Measurements from ENCODE around the gene SNX1. TPM values are rescaled to one million over a fixed set of nuclear protein-coding genes. Genes with fewer than 3 reads are reported as not detected.
"Not testable (repeated sequence)": the region's sequence is repeated elsewhere in the genome, so short reads cannot be mapped to it uniquely, and the experiment has no call there.

The SNX1 gene
- total RNA-seq, 2 donors from 2014 or later = 54.5 to 63.0 TPM

DNA sequence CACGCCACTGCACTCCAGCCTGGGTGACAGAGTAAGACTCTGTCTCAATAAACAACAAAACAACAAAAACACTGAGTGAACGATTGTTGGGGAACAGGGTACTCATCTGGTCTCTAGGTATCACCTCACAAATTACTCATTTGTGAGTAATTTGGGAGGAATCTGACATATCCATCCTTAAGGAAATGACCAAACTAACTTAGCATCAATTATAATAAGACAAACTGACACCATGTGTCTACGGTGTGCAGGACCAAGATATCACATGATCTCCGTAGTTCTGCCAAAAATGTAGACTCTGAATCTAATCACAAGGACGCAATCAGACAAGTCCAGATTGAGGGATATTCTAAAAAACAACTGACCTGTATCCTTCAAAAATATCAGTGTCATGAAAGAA lies 37.5 kb upstream of the SNX1 start:
- Histone ChIP-seq H3K4me3 (ENCODE audit: low read length) (no peak overlapping the region), H3K9me3 (ENCODE audit: control insufficient read depth, low read length) (peaks cover 3% of the 10 kb centered on the region), H3K36me3 (ENCODE audit: control insufficient read depth, insufficient read depth, low read length) (no peaks in the 10 kb centered on the region), H3K27ac (ENCODE audit: low read depth, low read length) (no peak overlapping the region), H3K4me1 (ENCODE audit: control insufficient read depth, insufficient read depth, low read length) (no peaks in the 10 kb centered on the region), H3K27me3 (ENCODE audit: control insufficient read depth, insufficient read depth, low read length, poor library complexity, severe bottlenecking) (no peaks in the 10 kb centered on the region), H3K9ac (ENCODE audit: extremely low read depth, low read length, poor library complexity, severe bottlenecking) (no peak overlapping the region)
- 88 to 100% methylated on average over 3 to 5 of the region's 5 CpGs for WGBS, 2 experiments (ENCODE audit: insufficient coverage in 1 of 2, insufficient read length in 1 of 2)
- Mint-ChIP-seq H3K27me3 (ENCODE audit: insufficient read depth) (no peaks in the 10 kb centered on the region), H3K36me3 (ENCODE audit: low read depth) (no peaks in the 10 kb centered on the region), H3K4me1 (no peaks in the 10 kb centered on the region), H3K27ac (no peak overlapping the region), H3K4me3 (no peak overlapping the region), H3K9me3 (peaks cover 16% of the 10 kb centered on the region)
- TF ChIP-seq, protein P1, sequence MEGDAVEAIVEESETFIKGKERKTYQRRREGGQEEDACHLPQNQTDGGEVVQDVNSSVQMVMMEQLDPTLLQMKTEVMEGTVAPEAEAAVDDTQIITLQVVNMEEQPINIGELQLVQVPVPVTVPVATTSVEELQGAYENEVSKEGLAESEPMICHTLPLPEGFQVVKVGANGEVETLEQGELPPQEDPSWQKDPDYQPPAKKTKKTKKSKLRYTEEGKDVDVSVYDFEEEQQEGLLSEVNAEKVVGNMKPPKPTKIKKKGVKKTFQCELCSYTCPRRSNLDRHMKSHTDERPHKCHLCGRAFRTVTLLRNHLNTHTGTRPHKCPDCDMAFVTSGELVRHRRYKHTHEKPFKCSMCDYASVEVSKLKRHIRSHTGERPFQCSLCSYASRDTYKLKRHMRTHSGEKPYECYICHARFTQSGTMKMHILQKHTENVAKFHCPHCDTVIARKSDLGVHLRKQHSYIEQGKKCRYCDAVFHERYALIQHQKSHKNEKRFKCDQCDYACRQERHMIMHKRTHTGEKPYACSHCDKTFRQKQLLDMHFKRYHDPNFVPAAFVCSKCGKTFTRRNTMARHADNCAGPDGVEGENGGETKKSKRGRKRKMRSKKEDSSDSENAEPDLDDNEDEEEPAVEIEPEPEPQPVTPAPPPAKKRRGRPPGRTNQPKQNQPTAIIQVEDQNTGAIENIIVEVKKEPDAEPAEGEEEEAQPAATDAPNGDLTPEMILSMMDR (conservative IDR thresholded peaks at IDR 0.05) = no peak
- no peak for DNase-seq

DNA sequence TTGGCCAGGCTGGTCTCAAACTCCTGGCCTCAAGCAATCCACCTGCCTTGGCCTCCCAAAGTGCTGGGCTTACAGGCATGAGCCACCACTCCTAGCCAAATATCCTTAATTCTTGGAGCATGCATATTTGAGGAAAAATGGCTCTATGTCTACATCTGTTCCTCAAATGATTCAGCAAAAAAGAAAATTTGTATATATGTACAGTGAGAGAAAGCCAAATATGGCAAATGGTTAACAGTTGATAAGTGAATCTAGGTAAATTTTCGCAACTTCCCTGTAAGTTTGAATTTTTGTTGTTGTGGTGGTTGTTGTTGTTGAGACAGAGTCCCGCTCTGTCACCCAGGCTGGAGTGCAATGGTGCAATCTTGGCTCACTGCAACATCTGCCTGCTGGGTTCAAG lies 36.7 kb upstream of the SNX1 start:
- H3K27me3 ChIP-seq (ENCODE audit: control insufficient read depth, insufficient read depth, low read length, poor library complexity, severe bottlenecking); H3K4me1 ChIP-seq (ENCODE audit: control insufficient read depth, insufficient read depth, low read length); H3K27ac ChIP-seq (ENCODE audit: low read depth, low read length); H3K27me3 Mint-ChIP-seq (ENCODE audit: insufficient read depth); H3K36me3 Mint-ChIP-seq (ENCODE audit: low read depth); H3K36me3 ChIP-seq (ENCODE audit: control insufficient read depth, insufficient read depth, low read length); H3K4me3 Mint-ChIP-seq; DNase-seq; H3K4me3 ChIP-seq (ENCODE audit: low read length); H3K4me1 Mint-ChIP-seq; H3K27ac Mint-ChIP-seq; H3K9me3 ChIP-seq (ENCODE audit: control insufficient read depth, low read length); H3K9ac ChIP-seq (ENCODE audit: extremely low read depth, low read length, poor library complexity, severe bottlenecking): not testable (repeated sequence)
- peaks cover 16% of the 10 kb centered on the region for H3K9me3 Mint-ChIP-seq
- WGBS, 2 experiments (ENCODE audit: insufficient coverage in 1 of 2, insufficient read length in 1 of 2) = 93 to 100% methylated on average over 1 to 2 of the region's 2 CpGs

GRCh38 chr15:64060716-64061115 lies 35.1 kb upstream of the SNX1 start:
- no peak overlapping the region for H3K27ac ChIP-seq (ENCODE audit: low read depth, low read length)
- Mint-ChIP-seq H3K4me1 (no peaks in the 10 kb centered on the region), H3K27me3 (ENCODE audit: insufficient read depth) (no peaks in the 10 kb centered on the region), H3K36me3 (ENCODE audit: low read depth) (no peaks in the 10 kb centered on the region), H3K4me3 (no peak overlapping the region), H3K9me3 (peaks cover 16% of the 10 kb centered on the region), H3K27ac (no peak overlapping the region)
- H3K4me3 ChIP-seq (ENCODE audit: low read length) = no peak overlapping the region
- H3K36me3 ChIP-seq (ENCODE audit: control insufficient read depth, insufficient read depth, low read length) = no peaks in the 10 kb centered on the region
- DNase-seq = no peak
- H3K9ac ChIP-seq (ENCODE audit: extremely low read depth, low read length, poor library complexity, severe bottlenecking) = no peak overlapping the region
- no peaks in the 10 kb centered on the region for H3K4me1 ChIP-seq (ENCODE audit: control insufficient read depth, insufficient read depth, low read length)
- no peaks in the 10 kb centered on the region for H3K27me3 ChIP-seq (ENCODE audit: control insufficient read depth, insufficient read depth, low read length, poor library complexity, severe bottlenecking)
- TF ChIP-seq, protein P1 (conservative IDR thresholded peaks at IDR 0.05) = no peak
- peaks cover 3% of the 10 kb centered on the region for H3K9me3 ChIP-seq (ENCODE audit: control insufficient read depth, low read length)
- WGBS, 2 experiments (ENCODE audit: insufficient coverage in 1 of 2, insufficient read length in 1 of 2) = 93 to 98% methylated on average over 11 to 29 of the region's 29 CpGs

GRCh38 chr15:64066451-64066850 lies 29.3 kb upstream of the SNX1 start:
- H3K27me3 Mint-ChIP-seq (ENCODE audit: insufficient read depth) = no peaks in the 10 kb centered on the region
- TF ChIP-seq, protein P1 (conservative IDR thresholded peaks at IDR 0.05) = no peak
- no peak overlapping the region for H3K4me3 ChIP-seq (ENCODE audit: low read length)
- no peak overlapping the region for H3K9ac ChIP-seq (ENCODE audit: extremely low read depth, low read length, poor library complexity, severe bottlenecking)
- H3K27ac ChIP-seq (ENCODE audit: low read depth, low read length) = no peak overlapping the region
- DNase-seq = no peak
- peaks cover 9% of the 10 kb centered on the region for H3K36me3 ChIP-seq (ENCODE audit: control insufficient read depth, insufficient read depth, low read length)
- WGBS, 2 experiments (ENCODE audit: insufficient coverage in 1 of 2, insufficient read length in 1 of 2) = 86% methylated on average over 1 of the region's 1 CpG; no CpG with 5 or more reads in 1 of the 2 experiments
- H3K4me1 ChIP-seq (ENCODE audit: control insufficient read depth, insufficient read depth, low read length) = no peaks in the 10 kb centered on the region
- H3K36me3 Mint-ChIP-seq (ENCODE audit: low read depth) = peaks cover 3% of the 10 kb centered on the region
- H3K9me3 ChIP-seq (ENCODE audit: control insufficient read depth, low read length) = peaks cover 3% of the 10 kb centered on the region
- no peak overlapping the region for H3K27ac Mint-ChIP-seq
- H3K27me3 ChIP-seq (ENCODE audit: control insufficient read depth, insufficient read depth, low read length, poor library complexity, severe bottlenecking) = no peaks in the 10 kb centered on the region
- H3K4me1 Mint-ChIP-seq = no peaks in the 10 kb centered on the region
- no peak overlapping the region for H3K4me3 Mint-ChIP-seq
- H3K9me3 Mint-ChIP-seq = peaks cover 5% of the 10 kb centered on the region
